GM21528 (cell line): ENCODE results near the gene CHID1.

Experiments used
- ATAC-seq: cut with Tn5 transposase; IDR thresholded peaks from one replicate; pipeline ENCODE4 v1.9.1; 2021; ENCODE audit warnings: mild to moderate bottlenecking, moderate library complexity; ENCODE audit not compliant: unreplicated experiment, low FRiP score

The CHID1 gene

GRCh38 chr11:839280-839623 lies 71.4 kb downstream of the CHID1 start:
- no peak for ATAC-seq

- no peak for ATAC-seq
Observed at GRCh38 chr11:838441-839279, 72.0 kb downstream of the CHID1 start.

- no peak for ATAC-seq
Observed at GRCh38 chr11:837990-838307, 72.7 kb downstream of the CHID1 start.

GRCh38 chr11:837189-837989 lies 73.2 kb downstream of the CHID1 start:
- no peak for ATAC-seq

- no peak for ATAC-seq
Observed at GRCh38 chr11:836700-837099, 73.9 kb downstream of the CHID1 start.

- ATAC-seq, result no peak
Observed at GRCh38 chr11:836274-836673, 74.3 kb downstream of the CHID1 start.

GRCh38 chr11:834371-835316 lies 76.0 kb downstream of the CHID1 start:
- no peak for ATAC-seq

- ATAC-seq, result no peak
Observed at GRCh38 chr11:833849-834311, 76.7 kb downstream of the CHID1 start.

- ATAC-seq, result no peak
Observed at GRCh38 chr11:833114-833791, 77.4 kb downstream of the CHID1 start.

GRCh38 chr11:832529-833113 lies 78.0 kb downstream of the CHID1 start, which contains the start of gene CD151:
TSS of gene CD151 (plus strand) at chr11:832952. CDS start at chr11:836070, 3,118 bp downstream.
- ATAC-seq, result no peak

GRCh38 chr11:831961-832528 lies 78.6 kb downstream of the CHID1 start:
- no peak for ATAC-seq

- ATAC-seq, result no peak
Observed at GRCh38 chr11:831118-831864, 79.3 kb downstream of the CHID1 start.

- no peak for ATAC-seq
Observed at GRCh38 chr11:830295-831117, 80.1 kb downstream of the CHID1 start.

GRCh38 chr11:829847-830294 lies 80.7 kb downstream of the CHID1 start:
- no peak for ATAC-seq

GRCh38 chr11:829176-829846 lies 81.3 kb downstream of the CHID1 start:
- ATAC-seq, result no peak

- no peak for ATAC-seq
Observed at GRCh38 chr11:828506-829175, 82.0 kb downstream of the CHID1 start.

GRCh38 chr11:827897-828192 lies 82.8 kb downstream of the CHID1 start, which contains the start of gene CRACR2B:
TSS of gene CRACR2B (plus strand) at chr11:827919. CDS start at chr11:828608, 689 bp downstream.
- peak; percentile 22 for ATAC-seq
